WTC11 (cell line): ENCODE data around the gene MARK2. TPM values are rescaled to one million over a fixed set of nuclear protein-coding genes. Genes with fewer than 3 reads are reported as not detected.

Source experiments
- ATAC-seq: fragments of 200-7000 bp; cut with Tn5 transposase; 2 replicates; pipeline ENCODE4 v1.10.0; 2021; ENCODE audit warnings: mild to moderate bottlenecking, moderate library complexity
- CTCF ChIA-PET: fragments of 300-600 bp; sonication (Branson Sonifier 250); formaldehyde crosslinking; loops from one replicate; lab custom pipeline; 2021; ENCODE audit warnings: antibody characterized with exemption; lab: Charles Lee
- POLR2A ChIA-PET: fragments of 350-600 bp; sonication (Branson Sonifier 250); formaldehyde crosslinking; loops from one replicate; lab custom pipeline; 2021; ENCODE audit warnings: antibody characterized with exemption; lab: Charles Lee
- DNase-seq: peaks from one replicate; pipeline ENCODE4 v3.0.0; 2021; ENCODE audit warnings: low spot score
- H3K27ac Mint-ChIP-seq: 2 replicates; pipeline ENCODE4 v1.8.0; 2021; ENCODE audit warnings: mixed read lengths
- H3K27me3 Mint-ChIP-seq: 2 replicates; pipeline ENCODE4 v1.8.0; 2021; ENCODE audit warnings: low read depth, mild to moderate bottlenecking, moderate library complexity, mixed read lengths
- H3K36me3 Mint-ChIP-seq: 2 replicates; pipeline ENCODE4 v1.8.0; 2021; ENCODE audit warnings: mixed read lengths
- H3K4me1 Mint-ChIP-seq: 2 replicates; pipeline ENCODE4 v1.8.0; 2022; ENCODE audit warnings: mixed read lengths
- H3K4me3 Mint-ChIP-seq: 2 replicates; pipeline ENCODE4 v1.8.0; 2021; ENCODE audit warnings: mild to moderate bottlenecking, moderate library complexity, mixed read lengths
- H3K9me3 Mint-ChIP-seq: 2 replicates; pipeline ENCODE4 v1.8.0; 2021; ENCODE audit warnings: mixed read lengths
- CREM ChIP-seq: sonication (generic); formaldehyde crosslinking; IDR thresholded peaks from 2 replicates; pipeline ENCODE4 v1.8.1; 2022; ENCODE audit warnings: mild to moderate bottlenecking, missing genetic modification reagents, moderate library complexity
- ESRRA ChIP-seq: sonication (generic); formaldehyde crosslinking; IDR thresholded peaks from 2 replicates; pipeline ENCODE4 v1.8.1; 2022; ENCODE audit warnings: mild to moderate bottlenecking, missing genetic modification reagents, borderline replicate concordance
- ETV6 ChIP-seq: sonication (generic); formaldehyde crosslinking; IDR thresholded peaks from 2 replicates; pipeline ENCODE4 v1.8.1; 2022; ENCODE audit warnings: mild to moderate bottlenecking, missing genetic modification reagents
- KAT7 ChIP-seq: sonication (generic); formaldehyde crosslinking; IDR thresholded peaks from 2 replicates; pipeline ENCODE4 v1.8.1; 2023; ENCODE audit warnings: missing genetic modification reagents, mild to moderate bottlenecking, borderline replicate concordance
- NFE2L1 ChIP-seq: sonication (generic); formaldehyde crosslinking; IDR thresholded peaks from 2 replicates; pipeline ENCODE4 v1.8.1; 2023; ENCODE audit warnings: missing genetic modification reagents
- NR2C2 ChIP-seq: sonication (generic); formaldehyde crosslinking; IDR thresholded peaks from 2 replicates; pipeline ENCODE4 v1.8.0; 2022; ENCODE audit warnings: mild to moderate bottlenecking, missing genetic modification reagents
- SOX15 ChIP-seq: fragments of 250-450 bp; sonication (Bioruptor Pico); IDR thresholded peaks from 2 replicates; pipeline ENCODE4 v1.9.0; 2021; ENCODE audit warnings: mild to moderate bottlenecking
- TEAD1 ChIP-seq: sonication (generic); formaldehyde crosslinking; IDR thresholded peaks from 2 replicates; pipeline ENCODE4 v1.8.0; 2022; ENCODE audit warnings: mild to moderate bottlenecking, missing genetic modification reagents
- TP53 ChIP-seq: sonication (generic); formaldehyde crosslinking; IDR thresholded peaks from 2 replicates; pipeline ENCODE4 v1.8.1; 2023; ENCODE audit warnings: mild to moderate bottlenecking, missing genetic modification reagents
- ZNF138 ChIP-seq: sonication (generic); formaldehyde crosslinking; conservative IDR thresholded peaks from 2 replicates; pipeline ENCODE4 v1.8.1; 2022; ENCODE audit warnings: mild to moderate bottlenecking, moderate library complexity, missing genetic modification reagents
- ZNF396 ChIP-seq: fragments of 250-450 bp; sonication (Bioruptor Pico); IDR thresholded peaks from 2 replicates; pipeline ENCODE4 v1.8.0; 2021; ENCODE audit warnings: mild to moderate bottlenecking, moderate library complexity, borderline replicate concordance
- total RNA-seq: library from RNA; stranded (reverse); gene quantifications from 3 replicates; pipeline ENCODE4 v1.2.3, GENCODE V29; 2021
- TF ChIP-seq, protein P1 (sequence below): sonication (generic); formaldehyde crosslinking; IDR thresholded peaks from 2 replicates; pipeline ENCODE4 v1.8.0; 2023; ENCODE audit warnings: missing genetic modification reagents, mild to moderate bottlenecking, borderline replicate concordance
- TF ChIP-seq, protein P2 (sequence below): fragments of 250-450 bp; sonication (Bioruptor Pico); IDR thresholded peaks from 2 replicates; pipeline ENCODE4 v1.9.0; 2021; ENCODE audit warnings: mild to moderate bottlenecking, borderline replicate concordance
- TF ChIP-seq, protein P3 (sequence below): fragments of 250-450 bp; sonication (Bioruptor Pico); IDR thresholded peaks from 2 replicates; pipeline ENCODE4 v2.1.2; 2022; ENCODE audit warnings: mild to moderate bottlenecking, moderate library complexity
- TF ChIP-seq, protein P4 (sequence below): sonication (generic); formaldehyde crosslinking; IDR thresholded peaks from 2 replicates; pipeline ENCODE4 v1.8.0; 2023; ENCODE audit warnings: missing genetic modification reagents
- TF ChIP-seq, protein P5 (sequence below): sonication (generic); formaldehyde crosslinking; IDR thresholded peaks from 2 replicates; pipeline ENCODE4 v1.8.0; 2022; ENCODE audit warnings: mild to moderate bottlenecking, missing genetic modification reagents
- TF ChIP-seq, protein P6 (sequence below): sonication (generic); formaldehyde crosslinking; IDR thresholded peaks from 2 replicates; pipeline ENCODE4 v1.8.0; 2022; ENCODE audit warnings: missing genetic modification reagents
- TF ChIP-seq, protein P7 (sequence below): fragments of 250-450 bp; sonication (Bioruptor Pico); IDR thresholded peaks from 2 replicates; pipeline ENCODE4 v1.8.0; 2021; ENCODE audit warnings: mild to moderate bottlenecking
- TF ChIP-seq, protein P8 (sequence below): fragments of 250-450 bp; sonication (Bioruptor Pico); IDR thresholded peaks from 2 replicates; pipeline ENCODE4 v1.9.0; 2021; ENCODE audit warnings: mild to moderate bottlenecking

Gene MARK2
- total RNA-seq, 1 experiment from 2014 or later: 57.4 TPM

DNA sequence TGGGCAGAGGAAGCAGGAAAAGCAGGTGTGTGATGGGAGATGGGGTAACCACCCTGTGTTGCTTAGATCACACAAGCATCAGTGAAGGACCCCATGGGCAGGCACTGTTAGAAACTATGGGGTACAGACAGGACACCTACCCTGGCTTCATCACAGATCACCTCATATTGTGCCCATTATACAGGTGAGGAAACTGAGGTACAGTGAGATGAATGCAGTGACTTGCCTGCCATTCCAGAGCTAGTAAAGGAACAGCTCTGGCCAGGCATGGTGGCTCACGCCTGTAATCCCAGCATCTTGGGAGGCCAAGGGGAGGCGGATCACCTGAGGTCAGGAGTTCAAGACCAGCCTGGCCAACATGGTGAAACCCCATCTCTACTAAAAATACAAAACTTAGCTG is 5.9 kb upstream of the MARK2 start (continued):
- TF ChIP-seq KAT7 (CRISPR knock-in tag): no peak
- TF ChIP-seq, protein P1, sequence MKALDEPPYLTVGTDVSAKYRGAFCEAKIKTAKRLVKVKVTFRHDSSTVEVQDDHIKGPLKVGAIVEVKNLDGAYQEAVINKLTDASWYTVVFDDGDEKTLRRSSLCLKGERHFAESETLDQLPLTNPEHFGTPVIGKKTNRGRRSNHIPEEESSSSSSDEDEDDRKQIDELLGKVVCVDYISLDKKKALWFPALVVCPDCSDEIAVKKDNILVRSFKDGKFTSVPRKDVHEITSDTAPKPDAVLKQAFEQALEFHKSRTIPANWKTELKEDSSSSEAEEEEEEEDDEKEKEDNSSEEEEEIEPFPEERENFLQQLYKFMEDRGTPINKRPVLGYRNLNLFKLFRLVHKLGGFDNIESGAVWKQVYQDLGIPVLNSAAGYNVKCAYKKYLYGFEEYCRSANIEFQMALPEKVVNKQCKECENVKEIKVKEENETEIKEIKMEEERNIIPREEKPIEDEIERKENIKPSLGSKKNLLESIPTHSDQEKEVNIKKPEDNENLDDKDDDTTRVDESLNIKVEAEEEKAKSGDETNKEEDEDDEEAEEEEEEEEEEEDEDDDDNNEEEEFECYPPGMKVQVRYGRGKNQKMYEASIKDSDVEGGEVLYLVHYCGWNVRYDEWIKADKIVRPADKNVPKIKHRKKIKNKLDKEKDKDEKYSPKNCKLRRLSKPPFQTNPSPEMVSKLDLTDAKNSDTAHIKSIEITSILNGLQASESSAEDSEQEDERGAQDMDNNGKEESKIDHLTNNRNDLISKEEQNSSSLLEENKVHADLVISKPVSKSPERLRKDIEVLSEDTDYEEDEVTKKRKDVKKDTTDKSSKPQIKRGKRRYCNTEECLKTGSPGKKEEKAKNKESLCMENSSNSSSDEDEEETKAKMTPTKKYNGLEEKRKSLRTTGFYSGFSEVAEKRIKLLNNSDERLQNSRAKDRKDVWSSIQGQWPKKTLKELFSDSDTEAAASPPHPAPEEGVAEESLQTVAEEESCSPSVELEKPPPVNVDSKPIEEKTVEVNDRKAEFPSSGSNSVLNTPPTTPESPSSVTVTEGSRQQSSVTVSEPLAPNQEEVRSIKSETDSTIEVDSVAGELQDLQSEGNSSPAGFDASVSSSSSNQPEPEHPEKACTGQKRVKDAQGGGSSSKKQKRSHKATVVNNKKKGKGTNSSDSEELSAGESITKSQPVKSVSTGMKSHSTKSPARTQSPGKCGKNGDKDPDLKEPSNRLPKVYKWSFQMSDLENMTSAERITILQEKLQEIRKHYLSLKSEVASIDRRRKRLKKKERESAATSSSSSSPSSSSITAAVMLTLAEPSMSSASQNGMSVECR (CRISPR knock-in tag): no peak
- no peak for TF ChIP-seq ETV6
- no peak for TF ChIP-seq TP53 (CRISPR knock-in tag)
- TF ChIP-seq ESRRA (CRISPR knock-in tag): no peak
- no peak for TF ChIP-seq NR2C2 (CRISPR knock-in tag)
- no peak for TF ChIP-seq NFE2L1 (CRISPR knock-in tag)
- TF ChIP-seq, protein P2, sequence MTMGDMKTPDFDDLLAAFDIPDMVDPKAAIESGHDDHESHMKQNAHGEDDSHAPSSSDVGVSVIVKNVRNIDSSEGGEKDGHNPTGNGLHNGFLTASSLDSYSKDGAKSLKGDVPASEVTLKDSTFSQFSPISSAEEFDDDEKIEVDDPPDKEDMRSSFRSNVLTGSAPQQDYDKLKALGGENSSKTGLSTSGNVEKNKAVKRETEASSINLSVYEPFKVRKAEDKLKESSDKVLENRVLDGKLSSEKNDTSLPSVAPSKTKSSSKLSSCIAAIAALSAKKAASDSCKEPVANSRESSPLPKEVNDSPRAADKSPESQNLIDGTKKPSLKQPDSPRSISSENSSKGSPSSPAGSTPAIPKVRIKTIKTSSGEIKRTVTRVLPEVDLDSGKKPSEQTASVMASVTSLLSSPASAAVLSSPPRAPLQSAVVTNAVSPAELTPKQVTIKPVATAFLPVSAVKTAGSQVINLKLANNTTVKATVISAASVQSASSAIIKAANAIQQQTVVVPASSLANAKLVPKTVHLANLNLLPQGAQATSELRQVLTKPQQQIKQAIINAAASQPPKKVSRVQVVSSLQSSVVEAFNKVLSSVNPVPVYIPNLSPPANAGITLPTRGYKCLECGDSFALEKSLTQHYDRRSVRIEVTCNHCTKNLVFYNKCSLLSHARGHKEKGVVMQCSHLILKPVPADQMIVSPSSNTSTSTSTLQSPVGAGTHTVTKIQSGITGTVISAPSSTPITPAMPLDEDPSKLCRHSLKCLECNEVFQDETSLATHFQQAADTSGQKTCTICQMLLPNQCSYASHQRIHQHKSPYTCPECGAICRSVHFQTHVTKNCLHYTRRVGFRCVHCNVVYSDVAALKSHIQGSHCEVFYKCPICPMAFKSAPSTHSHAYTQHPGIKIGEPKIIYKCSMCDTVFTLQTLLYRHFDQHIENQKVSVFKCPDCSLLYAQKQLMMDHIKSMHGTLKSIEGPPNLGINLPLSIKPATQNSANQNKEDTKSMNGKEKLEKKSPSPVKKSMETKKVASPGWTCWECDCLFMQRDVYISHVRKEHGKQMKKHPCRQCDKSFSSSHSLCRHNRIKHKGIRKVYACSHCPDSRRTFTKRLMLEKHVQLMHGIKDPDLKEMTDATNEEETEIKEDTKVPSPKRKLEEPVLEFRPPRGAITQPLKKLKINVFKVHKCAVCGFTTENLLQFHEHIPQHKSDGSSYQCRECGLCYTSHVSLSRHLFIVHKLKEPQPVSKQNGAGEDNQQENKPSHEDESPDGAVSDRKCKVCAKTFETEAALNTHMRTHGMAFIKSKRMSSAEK (CRISPR knock-in tag): no peak

DNA sequence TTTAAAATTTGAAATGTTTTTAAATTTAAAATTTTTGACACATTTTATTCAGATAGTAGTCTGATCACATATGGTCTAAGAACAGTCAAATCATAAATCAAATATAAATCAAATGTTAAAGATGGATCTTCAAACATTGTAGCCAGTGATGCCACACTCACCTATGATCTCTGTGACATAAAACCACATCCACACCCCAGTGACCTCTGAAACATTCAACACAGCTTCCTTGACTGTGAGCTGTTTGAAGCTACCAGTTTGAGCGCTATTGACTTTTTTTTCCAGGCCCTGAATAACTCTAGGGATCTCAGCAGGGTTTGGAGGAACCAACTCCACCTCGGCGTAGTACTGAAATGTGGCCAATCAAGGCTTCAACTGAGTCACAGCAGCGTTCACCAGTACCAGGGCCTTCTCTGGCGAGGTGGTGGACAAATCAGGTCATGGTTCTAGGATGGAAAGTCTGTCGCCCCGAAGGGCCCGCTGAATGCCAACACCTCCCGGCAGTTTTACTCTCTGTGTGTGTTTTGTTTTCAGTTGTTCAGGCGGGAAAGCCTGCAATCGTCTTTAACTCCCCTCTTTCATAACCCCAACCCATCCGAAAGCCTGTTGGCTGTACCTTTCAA is 4.3 kb upstream of the MARK2 start:
- ATAC-seq (no peak), DNase-seq (no peak)
- Mint-ChIP-seq H3K27ac (0 out of 2 replicates have a peak overlapping the region, but pooled peaks have one; percentile 2), H3K9me3 (no peaks in the 10 kb centered on the region), H3K4me1 (peaks cover 47% of the 10 kb centered on the region), H3K36me3 (no peaks in the 10 kb centered on the region), H3K4me3 (no peak overlapping the region), H3K27me3 (no peaks in the 10 kb centered on the region; the same call in 1 of the 2 replicates)
- CTCF ChIA-PET: interaction anchor here (0.8 to 1.3 kb wide), 6 partner anchors 66 to 166 kb away, joined by 3 to 4 read pairs (median 3); partner anchors contain the start of gene ZFTA
- POLR2A ChIA-PET: no interaction called here
- no peak for TF ChIP-seq ETV6
- no peak for TF ChIP-seq ZNF396 (CRISPR knock-in tag)
- TF ChIP-seq, protein P3, sequence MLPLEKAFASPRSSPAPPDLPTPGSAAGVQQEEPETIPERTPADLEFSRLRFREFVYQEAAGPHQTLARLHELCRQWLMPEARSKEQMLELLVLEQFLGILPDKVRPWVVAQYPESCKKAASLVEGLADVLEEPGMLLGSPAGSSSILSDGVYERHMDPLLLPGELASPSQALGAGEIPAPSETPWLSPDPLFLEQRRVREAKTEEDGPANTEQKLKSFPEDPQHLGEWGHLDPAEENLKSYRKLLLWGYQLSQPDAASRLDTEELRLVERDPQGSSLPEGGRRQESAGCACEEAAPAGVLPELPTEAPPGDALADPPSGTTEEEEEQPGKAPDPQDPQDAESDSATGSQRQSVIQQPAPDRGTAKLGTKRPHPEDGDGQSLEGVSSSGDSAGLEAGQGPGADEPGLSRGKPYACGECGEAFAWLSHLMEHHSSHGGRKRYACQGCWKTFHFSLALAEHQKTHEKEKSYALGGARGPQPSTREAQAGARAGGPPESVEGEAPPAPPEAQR: no peak
- TF ChIP-seq, protein P4, sequence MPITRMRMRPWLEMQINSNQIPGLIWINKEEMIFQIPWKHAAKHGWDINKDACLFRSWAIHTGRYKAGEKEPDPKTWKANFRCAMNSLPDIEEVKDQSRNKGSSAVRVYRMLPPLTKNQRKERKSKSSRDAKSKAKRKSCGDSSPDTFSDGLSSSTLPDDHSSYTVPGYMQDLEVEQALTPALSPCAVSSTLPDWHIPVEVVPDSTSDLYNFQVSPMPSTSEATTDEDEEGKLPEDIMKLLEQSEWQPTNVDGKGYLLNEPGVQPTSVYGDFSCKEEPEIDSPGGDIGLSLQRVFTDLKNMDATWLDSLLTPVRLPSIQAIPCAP (CRISPR knock-in tag): no peak
- no peak for TF ChIP-seq TEAD1 (CRISPR knock-in tag)
- TF ChIP-seq, protein P5, sequence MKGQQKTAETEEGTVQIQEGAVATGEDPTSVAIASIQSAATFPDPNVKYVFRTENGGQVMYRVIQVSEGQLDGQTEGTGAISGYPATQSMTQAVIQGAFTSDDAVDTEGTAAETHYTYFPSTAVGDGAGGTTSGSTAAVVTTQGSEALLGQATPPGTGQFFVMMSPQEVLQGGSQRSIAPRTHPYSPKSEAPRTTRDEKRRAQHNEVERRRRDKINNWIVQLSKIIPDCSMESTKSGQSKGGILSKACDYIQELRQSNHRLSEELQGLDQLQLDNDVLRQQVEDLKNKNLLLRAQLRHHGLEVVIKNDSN (CRISPR knock-in tag): no peak
- TF ChIP-seq, protein P6, sequence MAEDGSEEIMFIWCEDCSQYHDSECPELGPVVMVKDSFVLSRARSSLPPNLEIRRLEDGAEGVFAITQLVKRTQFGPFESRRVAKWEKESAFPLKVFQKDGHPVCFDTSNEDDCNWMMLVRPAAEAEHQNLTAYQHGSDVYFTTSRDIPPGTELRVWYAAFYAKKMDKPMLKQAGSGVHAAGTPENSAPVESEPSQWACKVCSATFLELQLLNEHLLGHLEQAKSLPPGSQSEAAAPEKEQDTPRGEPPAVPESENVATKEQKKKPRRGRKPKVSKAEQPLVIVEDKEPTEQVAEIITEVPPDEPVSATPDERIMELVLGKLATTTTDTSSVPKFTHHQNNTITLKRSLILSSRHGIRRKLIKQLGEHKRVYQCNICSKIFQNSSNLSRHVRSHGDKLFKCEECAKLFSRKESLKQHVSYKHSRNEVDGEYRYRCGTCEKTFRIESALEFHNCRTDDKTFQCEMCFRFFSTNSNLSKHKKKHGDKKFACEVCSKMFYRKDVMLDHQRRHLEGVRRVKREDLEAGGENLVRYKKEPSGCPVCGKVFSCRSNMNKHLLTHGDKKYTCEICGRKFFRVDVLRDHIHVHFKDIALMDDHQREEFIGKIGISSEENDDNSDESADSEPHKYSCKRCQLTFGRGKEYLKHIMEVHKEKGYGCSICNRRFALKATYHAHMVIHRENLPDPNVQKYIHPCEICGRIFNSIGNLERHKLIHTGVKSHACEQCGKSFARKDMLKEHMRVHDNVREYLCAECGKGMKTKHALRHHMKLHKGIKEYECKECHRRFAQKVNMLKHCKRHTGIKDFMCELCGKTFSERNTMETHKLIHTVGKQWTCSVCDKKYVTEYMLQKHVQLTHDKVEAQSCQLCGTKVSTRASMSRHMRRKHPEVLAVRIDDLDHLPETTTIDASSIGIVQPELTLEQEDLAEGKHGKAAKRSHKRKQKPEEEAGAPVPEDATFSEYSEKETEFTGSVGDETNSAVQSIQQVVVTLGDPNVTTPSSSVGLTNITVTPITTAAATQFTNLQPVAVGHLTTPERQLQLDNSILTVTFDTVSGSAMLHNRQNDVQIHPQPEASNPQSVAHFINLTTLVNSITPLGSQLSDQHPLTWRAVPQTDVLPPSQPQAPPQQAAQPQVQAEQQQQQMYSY (CRISPR knock-in tag): no peak
- TF ChIP-seq, protein P7, sequence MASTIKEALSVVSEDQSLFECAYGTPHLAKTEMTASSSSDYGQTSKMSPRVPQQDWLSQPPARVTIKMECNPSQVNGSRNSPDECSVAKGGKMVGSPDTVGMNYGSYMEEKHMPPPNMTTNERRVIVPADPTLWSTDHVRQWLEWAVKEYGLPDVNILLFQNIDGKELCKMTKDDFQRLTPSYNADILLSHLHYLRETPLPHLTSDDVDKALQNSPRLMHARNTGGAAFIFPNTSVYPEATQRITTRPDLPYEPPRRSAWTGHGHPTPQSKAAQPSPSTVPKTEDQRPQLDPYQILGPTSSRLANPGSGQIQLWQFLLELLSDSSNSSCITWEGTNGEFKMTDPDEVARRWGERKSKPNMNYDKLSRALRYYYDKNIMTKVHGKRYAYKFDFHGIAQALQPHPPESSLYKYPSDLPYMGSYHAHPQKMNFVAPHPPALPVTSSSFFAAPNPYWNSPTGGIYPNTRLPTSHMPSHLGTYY (CRISPR knock-in tag): no peak
- TF ChIP-seq, protein P8, sequence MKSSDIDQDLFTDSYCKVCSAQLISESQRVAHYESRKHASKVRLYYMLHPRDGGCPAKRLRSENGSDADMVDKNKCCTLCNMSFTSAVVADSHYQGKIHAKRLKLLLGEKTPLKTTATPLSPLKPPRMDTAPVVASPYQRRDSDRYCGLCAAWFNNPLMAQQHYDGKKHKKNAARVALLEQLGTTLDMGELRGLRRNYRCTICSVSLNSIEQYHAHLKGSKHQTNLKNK: no peak
- TF ChIP-seq CREM: no peak
- no peak for TF ChIP-seq SOX15 (CRISPR knock-in tag)
- no peak for TF ChIP-seq ZNF138 (CRISPR knock-in tag)
